HG03521 (cell line): ENCODE results near the gene SNHG17.

Source experiments
- ATAC-seq: cut with Tn5 transposase; IDR thresholded peaks from one replicate; pipeline ENCODE4 v1.9.1; 2021; ENCODE audit warnings: mild to moderate bottlenecking, moderate library complexity; ENCODE audit not compliant: unreplicated experiment

The SNHG17 gene

DNA sequence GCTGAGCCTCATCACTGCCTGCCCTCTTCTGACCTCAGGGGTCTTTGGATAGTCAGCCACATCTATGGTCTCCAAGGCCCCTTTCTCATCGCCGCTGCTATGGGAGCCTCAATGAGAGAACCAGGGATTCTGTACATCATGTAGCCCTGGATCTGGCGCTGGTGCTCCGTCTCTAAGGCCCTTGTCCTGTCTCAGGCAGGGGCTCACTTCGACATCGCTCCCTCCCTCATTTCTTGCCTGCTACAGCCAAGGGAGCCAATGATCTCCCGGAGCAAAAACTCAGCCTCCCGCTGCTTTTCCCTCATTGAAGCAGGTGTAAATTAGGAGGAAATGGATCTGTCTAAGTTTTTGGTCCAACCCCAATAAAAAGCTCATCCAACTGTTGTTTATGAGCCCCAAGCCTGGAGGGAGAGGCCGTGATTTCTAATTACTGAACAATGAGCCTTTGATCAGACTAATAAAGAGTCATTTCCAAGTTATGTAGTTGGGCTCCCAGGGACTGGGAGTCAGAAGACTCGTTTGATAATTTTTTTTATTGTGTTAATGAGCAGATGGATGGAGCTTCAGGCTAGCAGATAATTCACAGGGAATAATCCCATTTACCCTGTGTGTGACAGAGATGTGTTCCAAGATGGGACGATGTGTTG lies 58.0 kb downstream of the SNHG17 start:
- no peak for ATAC-seq

GRCh38 chr20:38373898-38374297 lies 61.2 kb downstream of the SNHG17 start:
- no peak for ATAC-seq

DNA sequence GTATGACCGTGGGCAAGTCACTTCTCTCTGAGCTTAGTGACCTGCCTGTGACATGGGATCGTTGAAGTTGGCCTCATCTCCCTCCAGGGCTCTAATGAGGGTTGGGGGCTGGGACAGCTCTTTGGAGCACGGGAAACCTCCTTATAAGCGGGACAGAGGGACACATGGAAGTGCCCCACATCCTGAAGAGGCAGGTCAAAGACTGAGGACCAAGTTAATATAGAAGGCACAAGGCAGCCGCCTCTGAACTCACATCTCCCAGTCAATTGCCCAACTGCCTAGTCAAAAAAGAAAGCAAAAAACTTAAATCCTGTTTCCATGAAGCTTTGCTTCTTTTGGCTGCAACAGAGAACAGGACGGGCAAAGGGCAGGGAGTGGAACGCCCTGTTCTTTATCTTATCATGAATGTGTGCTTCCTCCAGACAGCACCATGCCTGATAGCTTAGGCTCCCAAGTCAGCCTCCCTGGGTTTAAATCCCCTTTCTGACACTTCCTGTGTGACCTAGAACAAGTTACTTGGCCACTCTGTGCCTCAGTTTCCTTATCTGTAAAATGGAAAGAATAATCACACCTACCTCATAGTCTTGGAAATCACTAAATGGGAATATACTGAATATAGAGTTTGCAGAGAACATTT lies 61.8 kb downstream of the SNHG17 start:
- no peak for ATAC-seq

DNA sequence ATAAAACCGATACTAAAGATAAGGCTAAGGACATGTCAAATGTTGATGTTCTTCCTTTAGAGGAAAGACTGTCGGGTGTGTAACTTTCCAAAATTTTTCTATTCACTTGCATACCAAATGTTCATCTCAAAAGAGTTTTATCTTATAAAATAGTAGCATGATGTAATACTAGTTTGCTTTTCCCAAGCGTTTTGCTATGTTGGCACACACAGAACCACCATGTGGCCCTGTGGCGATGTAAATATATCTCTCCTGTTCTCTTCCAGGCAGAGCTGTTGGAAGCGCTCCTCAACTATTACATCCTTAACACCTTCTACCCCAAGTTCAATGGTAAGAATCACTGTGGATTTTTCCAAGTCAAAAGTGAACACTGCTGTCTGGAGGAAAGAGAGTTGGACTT lies 62.3 kb downstream of the SNHG17 start:
- ATAC-seq, result no peak
